NCI-H2081 (cell line): Measurements from ENCODE around the gene TCIRG1.
"Not testable (repeated sequence)": the region's sequence is repeated elsewhere in the genome, so short reads cannot be mapped to it uniquely, and the experiment has no call there.

Experiments used
- DNase-seq, 2 experiments: peaks; one replicate each; lab custom pipeline; 2025; lab: John Stamatoyannopoulos, UW

The TCIRG1 gene

DNA sequence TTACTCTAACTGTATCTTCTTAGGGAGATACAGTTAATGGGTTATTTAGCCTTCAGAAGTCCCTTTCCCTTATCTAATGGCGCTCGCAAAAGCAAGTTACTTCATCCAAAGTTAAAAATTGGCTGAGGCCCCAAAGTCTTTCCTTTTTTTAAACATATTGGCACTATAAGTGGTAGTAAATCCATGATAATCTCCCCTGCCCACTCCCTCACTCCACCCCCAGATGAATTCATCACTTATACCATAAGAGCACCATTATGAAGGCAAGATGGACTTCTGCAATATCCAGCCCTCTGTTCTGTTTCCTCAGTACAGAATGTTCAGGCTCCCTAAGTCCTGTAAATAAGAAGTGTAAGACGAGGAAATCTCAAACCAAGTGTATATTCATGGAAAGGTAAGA, 44.7 kb downstream of the TCIRG1 start:
- no peak for DNase-seq

DNA sequence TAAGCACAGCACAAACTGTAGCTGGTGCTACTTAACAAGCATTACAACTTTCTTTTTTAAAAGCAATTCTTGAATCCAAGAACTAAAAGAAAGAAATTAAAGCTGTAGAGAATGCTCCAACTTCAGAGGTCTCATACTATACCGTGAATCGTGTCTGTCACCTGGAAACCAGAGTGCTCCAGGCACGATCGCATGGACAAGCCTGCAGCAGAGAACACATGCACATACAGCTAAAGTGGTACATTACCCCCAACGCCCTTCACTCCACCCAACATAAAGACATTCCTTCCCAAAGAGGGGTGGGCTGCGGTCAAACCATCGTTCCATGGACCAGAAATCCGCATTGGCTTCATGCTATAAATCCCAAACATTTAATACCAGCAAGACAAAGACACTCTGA, 50.9 kb downstream of the TCIRG1 start:
- no peak for DNase-seq

DNA sequence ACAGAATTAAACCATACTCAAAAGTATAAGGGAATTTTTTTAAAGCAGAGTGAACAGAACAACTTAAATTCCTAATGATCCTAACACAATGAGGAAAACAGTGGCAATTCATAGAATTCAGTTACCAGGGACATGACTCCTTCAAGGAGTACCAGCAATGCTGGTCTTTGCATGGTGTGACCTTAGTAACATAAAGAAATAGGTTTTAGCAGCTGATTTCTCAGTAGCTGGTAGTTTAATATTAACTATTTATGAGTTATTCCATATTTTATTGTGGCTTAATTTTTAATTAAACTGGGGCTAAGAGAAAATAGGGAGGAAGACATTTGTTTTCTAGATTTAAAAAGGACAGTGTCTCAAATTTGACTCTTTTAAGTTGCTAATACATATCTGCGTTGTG, 51.5 kb downstream of the TCIRG1 start:
- no peak for DNase-seq

DNA sequence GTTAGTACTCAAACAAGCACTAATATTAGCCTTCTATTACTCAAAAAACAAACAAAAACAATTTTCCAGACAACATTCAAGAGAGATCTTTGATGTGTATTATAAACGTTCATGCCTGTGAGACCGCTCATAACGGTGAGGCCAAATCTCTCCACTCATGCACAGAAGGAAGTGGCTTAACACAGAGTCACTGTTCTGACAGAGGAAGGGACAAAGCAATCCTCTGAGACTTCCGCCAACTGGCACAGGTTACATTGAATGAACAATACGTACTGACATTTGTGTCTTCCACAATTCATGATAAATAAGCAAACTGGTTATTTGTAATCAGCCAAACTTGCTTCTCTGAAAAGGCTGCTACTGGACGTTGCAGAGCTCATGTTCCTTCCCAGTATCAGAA, 51.9 kb downstream of the TCIRG1 start:
- DNase-seq: peak in 1 of 2 experiments; percentile 5

DNA sequence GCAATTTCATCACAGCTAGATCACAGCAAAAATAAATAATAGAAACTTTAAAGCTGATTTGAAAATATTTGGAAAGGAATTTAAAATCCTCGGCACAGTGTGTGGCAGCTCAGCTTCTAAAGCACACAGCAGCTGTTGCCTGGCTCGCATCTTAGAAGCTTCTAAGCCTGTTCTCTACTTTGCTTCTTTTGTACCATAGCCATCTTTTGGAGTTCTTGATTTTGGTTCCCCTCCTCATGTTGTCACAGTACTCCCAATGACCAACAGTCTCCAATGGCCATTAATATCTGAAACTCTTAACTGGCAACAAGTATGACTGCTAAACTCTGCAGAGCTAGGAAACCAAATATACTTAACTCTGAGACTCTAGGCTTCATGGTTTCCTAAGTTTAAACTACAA, 53.6 kb downstream of the TCIRG1 start:
- DNase-seq: no peak

DNA sequence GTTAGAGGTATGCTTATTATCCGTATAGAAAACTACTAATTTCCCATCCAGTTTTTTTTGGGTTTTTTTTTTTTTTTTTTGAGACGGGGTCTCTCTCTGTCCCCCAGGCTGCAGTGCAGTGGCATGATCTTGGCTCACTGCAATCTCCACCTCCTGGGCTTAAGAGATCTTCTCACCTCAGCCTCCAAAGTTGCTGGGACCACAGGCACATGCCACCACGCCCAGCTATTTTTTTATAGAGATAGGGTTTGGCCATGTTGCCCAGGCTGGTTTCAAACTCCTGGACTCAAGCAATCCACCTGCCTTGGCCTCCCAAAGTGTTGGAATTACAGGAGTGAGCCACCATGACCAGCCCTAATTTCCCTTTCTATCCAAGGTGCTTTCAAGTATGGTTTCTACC, 54.1 kb downstream of the TCIRG1 start:
- DNase-seq: not testable (repeated sequence)

DNA sequence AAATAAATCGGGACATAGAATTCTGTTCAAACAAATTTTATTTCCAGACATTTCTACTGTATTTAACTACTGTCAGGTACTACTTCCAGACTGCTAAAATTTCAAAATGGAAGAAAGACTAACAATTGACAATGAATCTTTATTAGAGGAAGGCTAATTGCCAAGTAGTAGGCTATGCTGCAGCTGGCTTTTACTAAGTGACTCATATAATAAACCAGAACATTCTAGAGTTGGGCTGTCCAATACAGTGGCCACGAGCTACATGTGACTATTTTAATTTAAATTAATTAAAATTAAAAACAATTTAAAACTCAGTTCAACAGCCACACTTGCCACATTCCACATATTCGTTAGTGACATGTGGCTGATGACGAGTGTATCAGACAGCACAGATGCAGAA, 54.7 kb downstream of the TCIRG1 start:
- no peak for DNase-seq

DNA sequence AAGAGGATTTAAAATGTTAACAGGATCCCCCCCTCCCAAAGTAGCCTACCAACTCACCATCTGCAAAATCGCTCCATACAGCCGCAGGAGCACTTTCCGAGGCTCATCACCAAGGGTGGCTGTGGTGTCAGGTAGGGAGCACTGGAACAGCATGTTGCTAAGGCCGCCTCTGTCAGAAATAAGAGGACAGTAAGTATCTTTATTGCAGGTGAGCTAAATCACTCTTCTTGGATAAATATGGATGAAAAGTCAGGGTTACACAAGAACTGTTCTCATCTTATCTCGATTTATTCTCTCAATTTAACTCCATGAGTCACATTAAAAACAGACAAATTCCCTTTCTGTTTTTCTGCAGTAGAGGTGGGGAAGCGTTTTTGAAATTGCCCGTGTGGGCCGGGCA, 58.1 kb downstream of the TCIRG1 start:
- no peak for DNase-seq

DNA sequence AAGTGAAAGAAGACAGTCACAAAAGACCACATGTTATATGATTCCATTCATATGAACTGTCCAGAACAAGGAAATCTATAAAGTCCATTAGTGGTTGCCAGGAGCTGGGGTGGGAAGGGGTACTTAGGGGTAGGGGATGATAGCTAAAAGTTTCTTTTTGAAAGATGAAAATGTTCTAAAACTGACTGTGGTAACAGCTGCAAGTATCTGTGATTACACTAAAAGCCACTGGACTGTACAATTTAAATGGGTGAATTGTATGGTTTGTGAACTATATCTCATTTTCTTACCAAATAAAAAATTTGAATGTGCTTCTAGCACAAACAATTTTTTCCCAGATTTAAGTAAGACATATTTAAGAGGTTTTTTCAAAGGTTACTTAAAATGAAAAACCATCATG, 60.2 kb downstream of the TCIRG1 start:
- no peak for DNase-seq

DNA sequence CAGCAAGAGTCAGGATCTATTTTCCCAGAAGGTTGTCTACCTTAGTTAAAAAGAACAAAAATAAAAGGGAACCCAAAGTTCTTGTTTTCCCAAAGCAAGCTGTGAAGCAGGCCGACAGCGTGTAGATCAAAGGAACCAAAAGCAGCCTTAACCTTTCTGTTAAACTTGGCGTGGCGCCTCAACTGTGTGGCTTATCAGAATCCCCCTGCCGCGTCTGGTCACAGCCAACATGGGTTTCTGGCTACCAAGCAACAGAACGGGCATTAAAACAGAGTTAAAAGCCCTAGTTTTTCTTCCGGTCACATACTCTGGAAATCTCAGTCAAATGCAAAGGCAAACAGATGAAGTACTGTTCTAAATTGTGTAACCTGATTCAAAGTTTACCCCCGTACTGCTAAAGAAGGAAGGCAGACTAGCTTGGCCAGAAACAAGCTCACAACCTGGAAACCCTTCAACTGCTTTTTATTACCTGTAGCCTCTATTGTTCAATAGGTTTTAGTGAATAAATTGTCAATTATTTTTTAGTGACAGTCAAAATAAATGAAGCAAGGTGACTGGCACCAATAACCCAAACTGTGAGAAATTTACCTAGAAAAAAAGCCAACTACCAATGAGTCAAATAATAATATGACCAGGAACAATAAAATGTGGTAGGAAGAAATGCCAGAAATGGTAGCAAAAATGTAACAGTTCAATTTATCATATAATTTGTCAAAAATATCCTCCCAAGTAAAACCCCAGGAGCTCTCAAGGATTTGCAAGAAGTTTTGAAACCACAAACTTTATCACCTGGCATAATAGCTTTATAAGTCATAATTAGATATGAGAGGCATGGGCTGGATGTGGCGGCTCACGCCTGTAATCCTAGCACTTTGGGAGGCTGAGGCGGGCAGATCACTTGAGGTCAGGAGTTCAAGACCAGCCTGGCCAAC, 60.9 kb downstream of the TCIRG1 start:
- DNase-seq: peak; percentile 40 to 83
